ENCODE data around the gene MED22.

The MED22 gene

GRCh38 chr9:133382507-133383141, 34.7 kb upstream of the MED22 start:
- Histone ChIP-seq H3K4me1 (ENCODE audit: control insufficient read depth, insufficient read depth, low read length) (peaks cover 5% of the 10 kb centered on the region), H3K27ac (ENCODE audit: extremely low read depth, low read depth, low read length) (no peak overlapping the region), H3K4me3 (ENCODE audit: low read depth, low read length) (no peak overlapping the region), H3K36me3 (ENCODE audit: control insufficient read depth in 2 of 2, insufficient read depth in 1 of 2, low read length in 2 of 2) (no peaks in the 10 kb centered on the region), H3K9me3 (ENCODE audit: control insufficient read depth, insufficient read depth, low read depth, low read length) (no peaks in the 10 kb centered on the region)
- POLR2A ChIA-PET = no interaction called here
- CTCF ChIA-PET = no interaction called here
- TF ChIP-seq ZNF148 (tag by site-specific recombination; IDR thresholded peaks at IDR 0.05; ENCODE audit: borderline replicate concordance) = 0 out of 2 replicates have a peak, but pooled peaks have one; percentile 34
- no peak for TF ChIP-seq ZNF639 (tag by site-specific recombination; IDR thresholded peaks at IDR 0.05)
- 0 out of 2 replicates have a peak, but pooled peaks have one; percentile 15 for TF ChIP-seq GLI4 (tag by site-specific recombination; IDR thresholded peaks at IDR 0.05)
- TF ChIP-seq ZNF707 (tag by site-specific recombination; IDR thresholded peaks at IDR 0.05) = 0 out of 2 replicates have a peak, but pooled peaks have one; percentile 12
- peak; percentile 65 for TF ChIP-seq ZNF366 (tag by site-specific recombination; conservative IDR thresholded peaks at IDR 0.05)
- TF ChIP-seq ZNF580 (tag by site-specific recombination; IDR thresholded peaks at IDR 0.05) = 0 out of 2 replicates have a peak, but pooled peaks have one; percentile 12
- no peak for TF ChIP-seq ZNF626 (tag by site-specific recombination; IDR thresholded peaks at IDR 0.05)
- peak; percentile 63 for TF ChIP-seq YY2 (tag by site-specific recombination; IDR thresholded peaks at IDR 0.05)
- 0 out of 2 replicates have a peak, but pooled peaks have one; percentile 34 for TF ChIP-seq ZNF792 (tag by site-specific recombination; IDR thresholded peaks at IDR 0.05)
- TF ChIP-seq ZNF274 (IDR thresholded peaks at IDR 0.05; ENCODE audit: low read length) = no peak
- 0 out of 2 replicates have a peak, but pooled peaks have one; percentile 53 for TF ChIP-seq ZNF274 (tag by site-specific recombination; IDR thresholded peaks at IDR 0.05; ENCODE audit: borderline replicate concordance)
- TF ChIP-seq AEBP2 (tag by site-specific recombination; IDR thresholded peaks at IDR 0.05; ENCODE audit: borderline replicate concordance) = 0 out of 2 replicates have a peak, but pooled peaks have one; percentile 5
- peak; percentile 71; the same call in 1 of the 2 replicates for TF ChIP-seq ZNF248 (tag by site-specific recombination; IDR thresholded peaks at IDR 0.05)
- peak; percentile 18; the same call in 1 of the 2 replicates for TF ChIP-seq ZNF239 (tag by site-specific recombination; IDR thresholded peaks at IDR 0.05)
- TF ChIP-seq ZNF202 (tag by site-specific recombination; IDR thresholded peaks at IDR 0.05; ENCODE audit: borderline replicate concordance) = 0 out of 2 replicates have a peak, but pooled peaks have one; percentile 63
- TF ChIP-seq ZBTB10 (tag by site-specific recombination; IDR thresholded peaks at IDR 0.05) = 0 out of 2 replicates have a peak, but pooled peaks have one; percentile 19
- 0 out of 2 replicates have a peak, but pooled peaks have one; percentile 32 for TF ChIP-seq ZNF169 (tag by site-specific recombination; IDR thresholded peaks at IDR 0.05)
- peak; percentile 88 for TF ChIP-seq ZNF513 (tag by site-specific recombination; IDR thresholded peaks at IDR 0.05)
- TF ChIP-seq KLF8 (tag by site-specific recombination; IDR thresholded peaks at IDR 0.05) = no peak
- peak; percentile 8; the same call in 1 of the 2 replicates for TF ChIP-seq ZNF133 (tag by site-specific recombination; IDR thresholded peaks at IDR 0.05)
- no peak for TF ChIP-seq ZBTB6 (tag by site-specific recombination; IDR thresholded peaks at IDR 0.05)
- no peak for TF ChIP-seq ZNF155 (tag by site-specific recombination; IDR thresholded peaks at IDR 0.05)
- peak; percentile 25; the same call in 1 of the 2 replicates for TF ChIP-seq ZNF473 (tag by site-specific recombination; IDR thresholded peaks at IDR 0.05)
- 0 out of 2 replicates have a peak, but pooled peaks have one; percentile 91 for TF ChIP-seq ZNF521 (tag by site-specific recombination; IDR thresholded peaks at IDR 0.05)
- TF ChIP-seq ZNF658 (tag by site-specific recombination; IDR thresholded peaks at IDR 0.05) = 0 out of 2 replicates have a peak, but pooled peaks have one; percentile 58
- TF ChIP-seq ZNF621 (tag by site-specific recombination; IDR thresholded peaks at IDR 0.05) = peak; percentile 59; the same call in 1 of the 2 replicates

Data from HEK293 (cell line).